Astrocyte (in vitro differentiated cells and primary cell): ENCODE measurements around the gene CPN2.

ENCODE experiments used
- EZH2 ChIP-seq: IDR thresholded peaks from 2 replicates; pipeline ENCODE4 v1.6.1; 2012; ENCODE audit warnings: mild to moderate bottlenecking, low read length, inconsistent platforms; ENCODE audit not compliant: insufficient read depth
- TF ChIP-seq, protein P1 (sequence below): IDR thresholded peaks from 2 replicates; pipeline ENCODE4 v1.5.1; 2011; ENCODE audit warnings: low read depth, mild to moderate bottlenecking, inconsistent platforms, low read length, moderate library complexity; ENCODE audit not compliant: insufficient read depth

DNA sequence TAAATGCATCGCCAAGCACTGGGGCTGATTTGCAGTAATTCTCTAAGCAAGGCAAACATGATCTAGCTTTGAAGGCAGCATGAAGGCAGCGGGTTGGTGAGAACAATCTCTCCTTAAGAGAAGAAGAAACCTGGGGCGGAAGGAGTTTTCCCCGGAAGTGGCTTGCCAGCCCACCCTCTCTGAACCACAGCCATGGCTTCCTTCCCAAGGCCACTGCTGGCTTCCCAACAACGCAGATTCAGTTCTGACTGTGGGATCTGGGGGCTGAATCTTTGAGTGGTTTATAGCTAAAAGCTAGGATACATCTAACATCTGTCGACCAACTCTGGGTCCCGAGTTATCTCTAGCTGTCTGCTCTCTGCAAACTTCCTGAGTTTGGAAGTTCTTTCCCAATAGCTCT, 4.3 kb upstream of the CPN2 start:
- TF ChIP-seq, protein P1, sequence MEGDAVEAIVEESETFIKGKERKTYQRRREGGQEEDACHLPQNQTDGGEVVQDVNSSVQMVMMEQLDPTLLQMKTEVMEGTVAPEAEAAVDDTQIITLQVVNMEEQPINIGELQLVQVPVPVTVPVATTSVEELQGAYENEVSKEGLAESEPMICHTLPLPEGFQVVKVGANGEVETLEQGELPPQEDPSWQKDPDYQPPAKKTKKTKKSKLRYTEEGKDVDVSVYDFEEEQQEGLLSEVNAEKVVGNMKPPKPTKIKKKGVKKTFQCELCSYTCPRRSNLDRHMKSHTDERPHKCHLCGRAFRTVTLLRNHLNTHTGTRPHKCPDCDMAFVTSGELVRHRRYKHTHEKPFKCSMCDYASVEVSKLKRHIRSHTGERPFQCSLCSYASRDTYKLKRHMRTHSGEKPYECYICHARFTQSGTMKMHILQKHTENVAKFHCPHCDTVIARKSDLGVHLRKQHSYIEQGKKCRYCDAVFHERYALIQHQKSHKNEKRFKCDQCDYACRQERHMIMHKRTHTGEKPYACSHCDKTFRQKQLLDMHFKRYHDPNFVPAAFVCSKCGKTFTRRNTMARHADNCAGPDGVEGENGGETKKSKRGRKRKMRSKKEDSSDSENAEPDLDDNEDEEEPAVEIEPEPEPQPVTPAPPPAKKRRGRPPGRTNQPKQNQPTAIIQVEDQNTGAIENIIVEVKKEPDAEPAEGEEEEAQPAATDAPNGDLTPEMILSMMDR: no peak
- TF ChIP-seq EZH2: no peak
